Sigmoid colon (tissue), 4 donors: ENCODE results near the gene SYMPK.
"Not testable (repeated sequence)": the region's sequence is repeated elsewhere in the genome, so short reads cannot be mapped to it uniquely, and the experiment has no call there.

Experiments used
- POLR2AphosphoS5 ChIP-seq, 4 donors: sonication (generic); formaldehyde crosslinking; IDR thresholded peaks; one replicate each; pipeline ENCODE4 v1.6.1; 2017; ENCODE audit warnings: antibody characterized with exemption in 4 of 4
- TF ChIP-seq, protein P1 (sequence below), 4 experiments: fragments of 450-650 bp in 3 of 4; fragments of 200-600 bp in 1 of 4; IDR thresholded peaks; one replicate each; pipeline ENCODE4 v1.5.1; 2016 to 2019; ENCODE audit warnings: antibody characterized with exemption in 4 of 4, mild to moderate bottlenecking in 3 of 4, moderate library complexity in 2 of 4

DNA sequence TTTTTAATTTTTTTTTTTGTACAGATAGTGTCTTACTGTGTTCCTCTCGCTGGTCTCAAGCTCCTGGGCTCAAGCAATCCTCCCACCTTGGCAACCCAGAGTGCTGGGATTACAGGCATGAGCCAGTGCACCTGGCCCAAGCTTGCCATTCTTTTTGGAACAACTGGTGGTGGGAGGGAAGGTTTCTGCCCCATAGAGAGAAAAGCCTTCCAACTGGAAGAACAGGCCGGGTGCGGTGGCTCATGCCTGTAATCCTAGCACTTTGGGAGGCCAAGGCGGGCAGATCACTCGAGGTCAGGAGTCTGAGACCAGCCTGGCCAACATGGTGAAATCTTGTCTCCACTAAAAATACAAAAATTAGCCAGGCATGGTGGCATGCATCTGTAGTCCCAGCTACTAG lies 63.4 kb downstream of the SYMPK start:
- TF ChIP-seq, protein P1, sequence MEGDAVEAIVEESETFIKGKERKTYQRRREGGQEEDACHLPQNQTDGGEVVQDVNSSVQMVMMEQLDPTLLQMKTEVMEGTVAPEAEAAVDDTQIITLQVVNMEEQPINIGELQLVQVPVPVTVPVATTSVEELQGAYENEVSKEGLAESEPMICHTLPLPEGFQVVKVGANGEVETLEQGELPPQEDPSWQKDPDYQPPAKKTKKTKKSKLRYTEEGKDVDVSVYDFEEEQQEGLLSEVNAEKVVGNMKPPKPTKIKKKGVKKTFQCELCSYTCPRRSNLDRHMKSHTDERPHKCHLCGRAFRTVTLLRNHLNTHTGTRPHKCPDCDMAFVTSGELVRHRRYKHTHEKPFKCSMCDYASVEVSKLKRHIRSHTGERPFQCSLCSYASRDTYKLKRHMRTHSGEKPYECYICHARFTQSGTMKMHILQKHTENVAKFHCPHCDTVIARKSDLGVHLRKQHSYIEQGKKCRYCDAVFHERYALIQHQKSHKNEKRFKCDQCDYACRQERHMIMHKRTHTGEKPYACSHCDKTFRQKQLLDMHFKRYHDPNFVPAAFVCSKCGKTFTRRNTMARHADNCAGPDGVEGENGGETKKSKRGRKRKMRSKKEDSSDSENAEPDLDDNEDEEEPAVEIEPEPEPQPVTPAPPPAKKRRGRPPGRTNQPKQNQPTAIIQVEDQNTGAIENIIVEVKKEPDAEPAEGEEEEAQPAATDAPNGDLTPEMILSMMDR (IDR thresholded peaks at IDR 0.05): not testable (repeated sequence)
- TF ChIP-seq POLR2AphosphoS5 (IDR thresholded peaks at IDR 0.05): not testable (repeated sequence)
